Measurements from ENCODE around the gene ANXA4. TPM values are rescaled to one million over a fixed set of nuclear protein-coding genes. Genes with fewer than 3 reads are reported as not detected.

ANXA4 gene
- total and polyA plus RNA-seq, 2 experiments from 2014 or later: 6.7 to 11.5 TPM

- no peak for TF ChIP-seq ZNF462 (CRISPR knock-in tag; IDR thresholded peaks at IDR 0.05)
- TF ChIP-seq REST (IDR thresholded peaks at IDR 0.05; ENCODE audit: unreplicated experiment): no peak
- no peak for TF ChIP-seq JUNB (IDR thresholded peaks at IDR 0.05; ENCODE audit: unreplicated experiment)
- TF ChIP-seq STAT1 (IDR thresholded peaks at IDR 0.05; ENCODE audit: unreplicated experiment): no peak
- no peak for TF ChIP-seq ZNF331 (CRISPR knock-in tag; IDR thresholded peaks at IDR 0.05; ENCODE audit: low read depth)
- TF ChIP-seq POLR2AphosphoS5 (IDR thresholded peaks at IDR 0.05; ENCODE audit: low read depth): no peak
- TF ChIP-seq NANOG (IDR thresholded peaks at IDR 0.05; ENCODE audit: borderline replicate concordance): no peak
- TF ChIP-seq ZNF114 (CRISPR knock-in tag; IDR thresholded peaks at IDR 0.05): no peak
- no peak for TF ChIP-seq CREB1 (CRISPR knock-in tag; IDR thresholded peaks at IDR 0.05; ENCODE audit: low read depth)
Observed at GRCh38 chr2:69777786-69778105, 35.8 kb downstream of the ANXA4 start (continued).
